Measurements from ENCODE around the gene SLC25A22.

- no peak for TF ChIP-seq CTCF (IDR thresholded peaks at IDR 0.05)
- TF ChIP-seq POLR2A (IDR thresholded peaks at IDR 0.05) = no peak
These were observed 13.6 kb upstream of the SLC25A22 start for GRCh38 chr11:811446-812245.

Measured in body of pancreas (tissue), 4 donors.